Kidney (tissue), 14 donors: ENCODE results near the gene PFKFB2. TPM values are rescaled to one million over a fixed set of nuclear protein-coding genes. Genes with fewer than 3 reads are reported as not detected.

Experiments
- DNase-seq, 5 donors: peaks; one replicate each; pipeline ENCODE4 v3.0.0-alpha.2; 2013 to 2020
- FAIRE-seq: peaks from 2 replicates; lab custom pipeline; 2012; peaks lifted over from hg19 to GRCh38; lab: Jason Lieb, UNC
- H3K27ac ChIP-seq, 2 donors: one replicate each; pipeline ENCODE4 v1.7.0; 2013; ENCODE audit warnings: low read depth in 2 of 2, low read length in 2 of 2, inconsistent platforms in 1 of 2
- H3K27me3 ChIP-seq: one replicate; pipeline ENCODE4 v1.7.1; 2013; ENCODE audit warnings: low read length, inconsistent platforms; ENCODE audit not compliant: control insufficient read depth, insufficient read depth
- H3K36me3 ChIP-seq, 3 donors: one replicate each; pipeline versions ENCODE4 v1.7.0 to v1.7.1; 2013; ENCODE audit warnings: low read length in 3 of 3, control low read depth in 1 of 3, inconsistent platforms in 1 of 3; ENCODE audit not compliant: insufficient read depth in 3 of 3, control insufficient read depth in 2 of 3
- H3K4me1 ChIP-seq, 3 donors: one replicate each; pipeline versions ENCODE4 v1.7.0 to v1.7.1; 2013; ENCODE audit warnings: low read length in 3 of 3, inconsistent platforms in 1 of 3, low read depth in 1 of 3; ENCODE audit not compliant: control insufficient read depth in 2 of 3, insufficient read depth in 2 of 3
- H3K4me3 ChIP-seq, 3 donors: one replicate each; pipeline versions ENCODE4 v1.7.0 to v1.8.1; 2013; ENCODE audit warnings: low read length in 3 of 3, control low read depth in 1 of 3, inconsistent platforms in 1 of 3
- H3K9ac ChIP-seq, 3 donors: one replicate each; pipeline versions ENCODE4 v1.7.0 to v1.7.1; 2013; ENCODE audit warnings: low read length in 3 of 3, control low read depth in 1 of 3, inconsistent platforms in 1 of 3
- H3K9me3 ChIP-seq, 3 donors: one replicate each; pipeline versions ENCODE4 v1.7.0 to v1.7.1; 2013; ENCODE audit warnings: low read length in 3 of 3, control low read depth in 1 of 3, inconsistent platforms in 1 of 3; ENCODE audit not compliant: control insufficient read depth in 2 of 3, insufficient read depth in 1 of 3
- CTCF ChIP-seq: IDR thresholded peaks from 3 replicates; pipeline ENCODE4 v1.5.1; 2012; ENCODE audit warnings: mild to moderate bottlenecking, moderate library complexity, borderline replicate concordance; ENCODE audit not compliant: insufficient read depth; ENCODE audit errors: extremely low read depth
- intact Hi-C: fragments of 100-400 bp; cut with DNase I; formaldehyde crosslinking; loops from one replicate; pipeline ENCODE4 v1.11.1; 2022
- polyA plus RNA-seq: library from polyadenylated mRNA; stranded (reverse); fragments of 350-450 nt; fragmentation: Illumina TruSeq; extraction: RNeasy Lipid Tissue Mini Kit (QIAGEN cat#74804); gene quantifications from one replicate; pipeline ENCODE4 v1.2.3, GENCODE V29; 2014; ENCODE audit warnings: low read depth, low replicate concordance; ENCODE audit not compliant: insufficient read depth
- total RNA-seq: library from RNA; stranded (reverse); fragmentation: NEBNext Ultra II Directional; extraction: Animal tissue kit (Norgen Biotek cat#: 25700); gene quantifications from one replicate; pipeline ENCODE4 v1.2.1, GENCODE V29; 2021
- donor health status: control.
- donor health status: control.
- donor health status: control.
- donor health status: control.
- donor health status: control.
- donor health status: DM: yes; HTN: yes; CAD: no.
- donor health status: Normal renal cell carcinoma (clear cell type).

PFKFB2 gene
- total and polyA plus RNA-seq, 2 donors from 2014 or later, result 20.6 to 21.7 TPM

GRCh38 chr1:207030522-207031009 is 22.5 kb upstream of the PFKFB2 start:
- peak overlapping the region; percentile 68 to 70 for H3K27ac ChIP-seq
- H3K4me3 ChIP-seq, result peak overlapping the region; percentile 13 to 57 (median 17)
- intact Hi-C loops, result no loop called here
- no peaks in the 10 kb centered on the region for H3K27me3 ChIP-seq
- no peak for FAIRE-seq
- TF ChIP-seq CTCF, result no peak
- DNase-seq, result no peak
- H3K36me3 ChIP-seq, result no peaks in the 10 kb centered on the region
- peak overlapping the region in 1 of 3 donors; percentile 69 for H3K9ac ChIP-seq
- no peaks in the 10 kb centered on the region for H3K9me3 ChIP-seq
- H3K4me1 ChIP-seq, result peaks cover 11 to 32% (median 23%) of the 10 kb centered on the region in 3 donors

DNA sequence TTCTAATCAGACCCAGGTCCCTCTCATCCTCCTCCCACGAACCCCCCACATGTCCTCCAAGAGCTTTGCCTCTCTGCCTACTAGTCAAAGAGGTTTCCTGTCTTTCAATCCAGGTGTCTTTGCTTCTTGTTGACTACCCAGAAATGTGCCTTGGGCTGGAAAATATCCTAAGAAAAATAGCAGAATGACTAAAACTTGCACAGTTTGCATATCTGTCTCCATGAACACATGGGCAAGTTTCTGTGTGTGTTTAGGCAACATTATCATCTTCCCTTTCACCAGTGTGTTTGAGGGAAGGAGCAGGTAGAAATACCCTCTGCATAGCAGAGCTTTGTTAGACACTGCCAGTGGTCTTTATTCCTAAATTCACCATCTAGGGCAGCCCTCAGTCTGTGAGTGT is 22.1 kb upstream of the PFKFB2 start:
- Histone ChIP-seq H3K27ac (peak overlapping the region; percentile 63 to 68), H3K4me1 (peaks cover 9 to 27% (median 22%) of the 10 kb centered on the region in 3 donors), H3K36me3 (no peaks in the 10 kb centered on the region), H3K9ac (peak overlapping the region in 1 of 3 donors; percentile 69), H3K4me3 (peak overlapping the region; percentile 4 to 57 (median 25)), H3K27me3 (no peaks in the 10 kb centered on the region), H3K9me3 (no peaks in the 10 kb centered on the region)
- intact Hi-C loops, result no loop called here
- no peak for TF ChIP-seq CTCF
- DNase-seq, result no peak
- FAIRE-seq, result no peak

DNA sequence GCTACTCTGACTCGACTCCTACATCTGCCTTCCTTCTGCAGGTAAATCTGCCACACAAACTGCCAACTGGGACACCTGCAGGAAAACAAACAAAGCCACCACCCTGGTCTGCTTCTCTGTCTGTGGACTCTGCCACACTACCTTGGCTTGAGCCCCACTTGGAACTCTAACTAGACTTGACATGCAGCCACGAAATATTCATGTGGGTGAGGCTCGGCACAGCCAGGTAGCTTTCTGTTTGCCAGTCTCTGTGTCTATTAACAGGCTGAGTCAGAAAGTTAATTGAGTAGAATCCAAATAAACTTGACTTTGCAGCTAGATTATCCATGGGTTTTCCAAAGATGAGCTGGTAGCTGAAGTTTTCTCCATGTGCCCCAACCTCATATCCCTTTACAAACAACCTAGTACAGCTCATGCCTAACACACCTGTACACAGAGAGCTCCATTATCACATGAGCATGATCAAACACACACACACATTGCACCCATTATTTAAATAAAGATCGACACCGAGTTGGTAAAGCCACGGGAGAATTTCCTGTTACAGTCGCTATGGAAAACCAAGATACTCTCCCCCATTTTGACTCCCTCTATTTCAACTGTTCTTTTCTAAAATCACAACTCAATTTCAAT is 21.3 kb upstream of the PFKFB2 start:
- Histone ChIP-seq H3K27ac (peak overlapping the region; percentile 63 to 68), H3K4me1 (peaks cover 2 to 20% (median 17%) of the 10 kb centered on the region in 3 donors), H3K9me3 (no peaks in the 10 kb centered on the region), H3K27me3 (no peaks in the 10 kb centered on the region), H3K36me3 (no peaks in the 10 kb centered on the region), H3K4me3 (peak overlapping the region; percentile 4 to 57 (median 5)), H3K9ac (peak overlapping the region in 2 of 3 donors; percentile 0 to 69)
- no peak for TF ChIP-seq CTCF
- intact Hi-C loops, result no loop called here
- FAIRE-seq (no peak), DNase-seq (no peak)
